GM23338 (cell line): Measurements from ENCODE around the gene MICAL2.

Experiments
- CREB1 ChIP-seq: fragments of 250-450 bp; sonication (Bioruptor Pico); IDR thresholded peaks from 2 replicates; pipeline ENCODE4 v1.5.0; 2020; ENCODE audit warnings: low read depth, mild to moderate bottlenecking, moderate library complexity
- EZH2 ChIP-seq: fragments of 200-600 bp; sonication (generic); IDR thresholded peaks from one replicate; pipeline ENCODE4 v1.8.0; 2017; ENCODE audit warnings: antibody characterized with exemption, mild to moderate bottlenecking, low read depth; ENCODE audit not compliant: unreplicated experiment
- EZH2phosphoT487 ChIP-seq: fragments of 200-600 bp; sonication (generic); IDR thresholded peaks from one replicate; pipeline ENCODE4 v1.8.1; 2018; ENCODE audit warnings: antibody characterized with exemption; ENCODE audit not compliant: unreplicated experiment
- JUNB ChIP-seq: IDR thresholded peaks from one replicate; pipeline ENCODE4 v1.6.1; 2016; ENCODE audit warnings: antibody characterized with exemption; ENCODE audit not compliant: unreplicated experiment
- POLR2AphosphoS5 ChIP-seq: IDR thresholded peaks from 2 replicates; pipeline ENCODE4 v1.6.1; 2016; ENCODE audit warnings: antibody characterized with exemption, low read depth
- ZNF114 ChIP-seq: fragments of 250-450 bp; sonication (Bioruptor Pico); IDR thresholded peaks from 2 replicates; pipeline ENCODE4 v1.5.0; 2020; ENCODE audit warnings: mild to moderate bottlenecking, moderate library complexity
- TF ChIP-seq, protein P1 (sequence below), 2 experiments: fragments of 200-600 bp in 1 of 2; sonication (generic) in 1 of 2; conservative IDR thresholded peaks; 2 replicates each; pipeline versions ENCODE4 v1.5.1 to v1.6.1; 2016 to 2017; ENCODE audit warnings: antibody characterized with exemption in 2 of 2, low read depth in 2 of 2, mild to moderate bottlenecking in 2 of 2, moderate library complexity in 1 of 2
- TF ChIP-seq, protein P2 (sequence below): IDR thresholded peaks from one replicate; pipeline ENCODE4 v1.6.1; 2018; ENCODE audit warnings: antibody characterized with exemption; ENCODE audit not compliant: unreplicated experiment
- TF ChIP-seq, protein P3 (sequence below): IDR thresholded peaks from 2 replicates; pipeline ENCODE4 v1.6.1; 2016; ENCODE audit warnings: antibody characterized with exemption

- TF ChIP-seq EZH2phosphoT487, result no peak
- TF ChIP-seq, protein P1, sequence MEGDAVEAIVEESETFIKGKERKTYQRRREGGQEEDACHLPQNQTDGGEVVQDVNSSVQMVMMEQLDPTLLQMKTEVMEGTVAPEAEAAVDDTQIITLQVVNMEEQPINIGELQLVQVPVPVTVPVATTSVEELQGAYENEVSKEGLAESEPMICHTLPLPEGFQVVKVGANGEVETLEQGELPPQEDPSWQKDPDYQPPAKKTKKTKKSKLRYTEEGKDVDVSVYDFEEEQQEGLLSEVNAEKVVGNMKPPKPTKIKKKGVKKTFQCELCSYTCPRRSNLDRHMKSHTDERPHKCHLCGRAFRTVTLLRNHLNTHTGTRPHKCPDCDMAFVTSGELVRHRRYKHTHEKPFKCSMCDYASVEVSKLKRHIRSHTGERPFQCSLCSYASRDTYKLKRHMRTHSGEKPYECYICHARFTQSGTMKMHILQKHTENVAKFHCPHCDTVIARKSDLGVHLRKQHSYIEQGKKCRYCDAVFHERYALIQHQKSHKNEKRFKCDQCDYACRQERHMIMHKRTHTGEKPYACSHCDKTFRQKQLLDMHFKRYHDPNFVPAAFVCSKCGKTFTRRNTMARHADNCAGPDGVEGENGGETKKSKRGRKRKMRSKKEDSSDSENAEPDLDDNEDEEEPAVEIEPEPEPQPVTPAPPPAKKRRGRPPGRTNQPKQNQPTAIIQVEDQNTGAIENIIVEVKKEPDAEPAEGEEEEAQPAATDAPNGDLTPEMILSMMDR (conservative IDR thresholded peaks at IDR 0.05; ENCODE audit: low read depth in 2 of 2), result no peak
- TF ChIP-seq, protein P2, sequence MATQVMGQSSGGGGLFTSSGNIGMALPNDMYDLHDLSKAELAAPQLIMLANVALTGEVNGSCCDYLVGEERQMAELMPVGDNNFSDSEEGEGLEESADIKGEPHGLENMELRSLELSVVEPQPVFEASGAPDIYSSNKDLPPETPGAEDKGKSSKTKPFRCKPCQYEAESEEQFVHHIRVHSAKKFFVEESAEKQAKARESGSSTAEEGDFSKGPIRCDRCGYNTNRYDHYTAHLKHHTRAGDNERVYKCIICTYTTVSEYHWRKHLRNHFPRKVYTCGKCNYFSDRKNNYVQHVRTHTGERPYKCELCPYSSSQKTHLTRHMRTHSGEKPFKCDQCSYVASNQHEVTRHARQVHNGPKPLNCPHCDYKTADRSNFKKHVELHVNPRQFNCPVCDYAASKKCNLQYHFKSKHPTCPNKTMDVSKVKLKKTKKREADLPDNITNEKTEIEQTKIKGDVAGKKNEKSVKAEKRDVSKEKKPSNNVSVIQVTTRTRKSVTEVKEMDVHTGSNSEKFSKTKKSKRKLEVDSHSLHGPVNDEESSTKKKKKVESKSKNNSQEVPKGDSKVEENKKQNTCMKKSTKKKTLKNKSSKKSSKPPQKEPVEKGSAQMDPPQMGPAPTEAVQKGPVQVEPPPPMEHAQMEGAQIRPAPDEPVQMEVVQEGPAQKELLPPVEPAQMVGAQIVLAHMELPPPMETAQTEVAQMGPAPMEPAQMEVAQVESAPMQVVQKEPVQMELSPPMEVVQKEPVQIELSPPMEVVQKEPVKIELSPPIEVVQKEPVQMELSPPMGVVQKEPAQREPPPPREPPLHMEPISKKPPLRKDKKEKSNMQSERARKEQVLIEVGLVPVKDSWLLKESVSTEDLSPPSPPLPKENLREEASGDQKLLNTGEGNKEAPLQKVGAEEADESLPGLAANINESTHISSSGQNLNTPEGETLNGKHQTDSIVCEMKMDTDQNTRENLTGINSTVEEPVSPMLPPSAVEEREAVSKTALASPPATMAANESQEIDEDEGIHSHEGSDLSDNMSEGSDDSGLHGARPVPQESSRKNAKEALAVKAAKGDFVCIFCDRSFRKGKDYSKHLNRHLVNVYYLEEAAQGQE, result no peak
- no peak for TF ChIP-seq EZH2
- TF ChIP-seq JUNB, result no peak
- TF ChIP-seq POLR2AphosphoS5, result no peak
- no peak for TF ChIP-seq ZNF114 (CRISPR knock-in tag)
- TF ChIP-seq CREB1 (CRISPR knock-in tag), result no peak
- TF ChIP-seq, protein P3, sequence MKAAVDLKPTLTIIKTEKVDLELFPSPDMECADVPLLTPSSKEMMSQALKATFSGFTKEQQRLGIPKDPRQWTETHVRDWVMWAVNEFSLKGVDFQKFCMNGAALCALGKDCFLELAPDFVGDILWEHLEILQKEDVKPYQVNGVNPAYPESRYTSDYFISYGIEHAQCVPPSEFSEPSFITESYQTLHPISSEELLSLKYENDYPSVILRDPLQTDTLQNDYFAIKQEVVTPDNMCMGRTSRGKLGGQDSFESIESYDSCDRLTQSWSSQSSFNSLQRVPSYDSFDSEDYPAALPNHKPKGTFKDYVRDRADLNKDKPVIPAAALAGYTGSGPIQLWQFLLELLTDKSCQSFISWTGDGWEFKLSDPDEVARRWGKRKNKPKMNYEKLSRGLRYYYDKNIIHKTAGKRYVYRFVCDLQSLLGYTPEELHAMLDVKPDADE, result no peak
These were observed 127.0 kb downstream of the MICAL2 start for GRCh38 chr11:12237381-12237784.
